22Rv1 (cell line): ENCODE results near the gene DCUN1D2.
"Not testable (repeated sequence)": the region's sequence is repeated elsewhere in the genome, so short reads cannot be mapped to it uniquely, and the experiment has no call there.

Experiments used
- H3K27ac ChIP-seq: fragments of 450-650 bp; 2 replicates; pipeline ENCODE4 v1.5.1; 2017
- ZFX ChIP-seq: fragments of 450-650 bp; IDR thresholded peaks from 2 replicates; pipeline ENCODE4 v1.6.1; 2017; ENCODE audit warnings: antibody characterized with exemption, borderline replicate concordance
- TF ChIP-seq, protein P1 (sequence below): fragments of 450-650 bp; IDR thresholded peaks from 2 replicates; pipeline ENCODE4 v1.5.1; 2017; ENCODE audit warnings: mild to moderate bottlenecking

DCUN1D2 gene

GRCh38 chr13:113452942-113453901 is 37.3 kb downstream of the DCUN1D2 start, which contains the start of gene ADPRHL1:
Gene ADPRHL1 (minus strand): TSS chr13:113453488. CDS start chr13:113453437, 51 bp downstream.
- TF ChIP-seq ZFX = no peak
- H3K27ac ChIP-seq = no peak within 1 kb of the TSS

GRCh38 chr13:113452466-113452865 is 38.0 kb downstream of the DCUN1D2 start:
- TF ChIP-seq, protein P1, sequence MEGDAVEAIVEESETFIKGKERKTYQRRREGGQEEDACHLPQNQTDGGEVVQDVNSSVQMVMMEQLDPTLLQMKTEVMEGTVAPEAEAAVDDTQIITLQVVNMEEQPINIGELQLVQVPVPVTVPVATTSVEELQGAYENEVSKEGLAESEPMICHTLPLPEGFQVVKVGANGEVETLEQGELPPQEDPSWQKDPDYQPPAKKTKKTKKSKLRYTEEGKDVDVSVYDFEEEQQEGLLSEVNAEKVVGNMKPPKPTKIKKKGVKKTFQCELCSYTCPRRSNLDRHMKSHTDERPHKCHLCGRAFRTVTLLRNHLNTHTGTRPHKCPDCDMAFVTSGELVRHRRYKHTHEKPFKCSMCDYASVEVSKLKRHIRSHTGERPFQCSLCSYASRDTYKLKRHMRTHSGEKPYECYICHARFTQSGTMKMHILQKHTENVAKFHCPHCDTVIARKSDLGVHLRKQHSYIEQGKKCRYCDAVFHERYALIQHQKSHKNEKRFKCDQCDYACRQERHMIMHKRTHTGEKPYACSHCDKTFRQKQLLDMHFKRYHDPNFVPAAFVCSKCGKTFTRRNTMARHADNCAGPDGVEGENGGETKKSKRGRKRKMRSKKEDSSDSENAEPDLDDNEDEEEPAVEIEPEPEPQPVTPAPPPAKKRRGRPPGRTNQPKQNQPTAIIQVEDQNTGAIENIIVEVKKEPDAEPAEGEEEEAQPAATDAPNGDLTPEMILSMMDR = no peak
- TF ChIP-seq ZFX = no peak
- H3K27ac ChIP-seq = no peak overlapping the region

DNA sequence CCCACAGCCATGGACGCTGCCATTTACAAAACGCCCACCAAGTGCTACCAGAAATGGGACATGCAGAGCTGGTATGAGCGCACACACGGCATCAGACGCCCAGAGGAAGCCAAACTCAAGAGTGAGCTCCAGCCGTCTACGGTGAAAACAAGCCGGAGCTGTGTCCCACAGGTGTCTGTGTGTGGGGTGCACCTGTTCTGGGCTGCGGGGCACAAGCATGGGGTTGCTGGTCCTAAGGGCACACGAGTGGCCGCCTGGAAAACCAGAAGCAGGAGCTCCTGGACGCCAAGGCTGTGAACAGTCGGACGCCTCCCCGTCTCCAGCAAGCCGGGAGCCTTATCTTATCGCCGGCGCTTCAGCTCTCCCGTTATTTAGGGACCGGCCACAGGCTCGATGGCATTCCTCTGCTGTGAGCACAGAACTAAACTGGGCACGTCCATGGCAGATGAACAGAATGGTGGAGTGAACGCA is 38.5 kb downstream of the DCUN1D2 start:
- no peak overlapping the region for H3K27ac ChIP-seq
- no peak for TF ChIP-seq ZFX
- TF ChIP-seq, protein P1 = no peak

DNA sequence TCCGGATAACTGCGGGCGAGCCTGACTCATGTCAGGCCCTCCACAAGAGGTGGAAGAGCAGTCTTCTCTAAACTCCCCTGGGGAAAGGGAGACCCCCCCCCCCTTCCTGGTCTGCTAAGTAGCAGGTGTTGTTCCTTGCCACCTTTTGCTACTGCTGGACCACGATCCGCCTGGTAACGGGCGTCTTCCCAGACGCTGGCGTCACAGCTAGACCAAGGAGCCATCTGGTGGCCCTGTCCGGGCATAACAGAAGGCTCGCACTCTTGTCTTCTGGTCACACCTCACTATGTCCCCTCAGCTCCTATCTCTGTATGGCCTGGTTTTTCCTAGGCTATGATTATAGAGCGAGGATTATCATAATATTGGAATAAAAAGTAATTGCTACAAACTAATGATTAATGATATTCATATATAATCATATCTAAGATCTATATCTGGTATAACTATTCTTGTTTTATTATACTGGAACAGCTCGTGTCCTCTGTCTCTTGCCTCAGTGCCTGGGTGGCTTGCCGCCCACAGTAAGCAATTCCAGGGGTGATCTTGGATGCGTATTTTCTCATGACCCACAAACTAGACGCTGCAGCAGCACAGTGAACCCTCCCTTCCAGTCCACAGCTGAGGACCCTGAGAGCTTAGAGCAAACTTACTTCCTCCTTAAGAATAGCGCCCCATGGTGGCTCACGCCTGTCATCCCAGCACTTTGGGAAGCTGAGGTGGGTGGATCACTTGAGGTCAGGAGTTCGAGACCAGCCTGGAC is 39.5 kb downstream of the DCUN1D2 start:
- not testable (repeated sequence) for H3K27ac ChIP-seq
- TF ChIP-seq, protein P1 = peak; percentile 70

DNA sequence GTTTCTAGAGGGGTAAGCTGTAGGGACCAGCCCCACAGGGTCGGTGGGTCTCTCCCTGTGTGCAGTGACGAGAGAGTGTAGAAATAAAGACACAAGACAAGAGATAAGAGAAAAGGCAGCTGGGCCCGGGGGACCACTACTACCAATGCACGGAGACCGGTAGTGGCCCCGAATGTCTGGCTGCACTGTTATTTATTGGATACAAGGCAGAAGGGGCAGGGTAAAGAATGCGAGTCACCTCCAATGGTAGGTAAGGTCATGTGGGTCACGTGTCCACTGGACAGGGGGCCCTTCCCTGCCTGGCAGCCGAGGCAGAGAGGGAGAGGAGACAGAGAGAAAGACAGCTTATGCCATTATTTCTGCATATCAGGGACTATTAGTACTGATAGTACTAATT is 40.2 kb downstream of the DCUN1D2 start:
- peak overlapping the region; percentile 98 for H3K27ac ChIP-seq

DNA sequence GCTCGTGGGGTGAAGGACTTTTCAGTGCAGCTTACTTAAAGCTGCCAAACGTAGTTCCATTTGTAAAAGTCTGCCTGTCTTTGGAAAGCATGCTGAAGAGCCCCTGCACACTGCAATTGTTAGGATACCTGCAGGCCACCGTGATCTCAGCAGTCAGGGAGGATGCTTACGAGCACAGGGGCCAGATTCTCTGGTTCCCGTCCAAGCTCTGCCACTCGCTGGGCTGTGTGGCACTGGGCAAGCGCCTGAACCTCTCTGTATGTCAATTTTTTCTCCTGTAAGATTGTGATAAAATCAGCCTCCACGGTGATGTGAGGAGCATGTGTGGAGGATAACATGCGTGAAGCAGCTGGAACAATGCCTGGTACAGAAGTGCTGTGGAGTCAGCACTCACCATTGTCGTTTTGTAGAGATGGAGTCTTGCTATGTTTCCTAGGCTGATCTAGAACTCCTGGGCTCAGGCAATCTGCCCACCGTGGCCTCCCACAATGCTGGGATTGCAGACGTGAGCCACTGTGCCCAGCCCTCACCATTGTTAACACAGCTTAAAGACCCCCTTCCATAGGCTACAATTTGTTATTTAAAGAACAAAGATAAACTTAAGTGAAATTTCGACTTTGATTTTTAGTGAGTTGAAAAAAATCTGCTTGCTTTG is 40.7 kb downstream of the DCUN1D2 start:
- TF ChIP-seq, protein P1 = no peak
- TF ChIP-seq ZFX = no peak
- H3K27ac ChIP-seq = peak overlapping the region; percentile 98

GRCh38 chr13:113448885-113449692 is 41.4 kb downstream of the DCUN1D2 start:
- H3K27ac ChIP-seq = peak overlapping the region; percentile 98
- no peak for TF ChIP-seq ZFX
- TF ChIP-seq, protein P1 = no peak
